GM10266 (cell line): Measurements from ENCODE around the gene SUN5.

ENCODE experiments used
- DNase-seq: peaks from one replicate; pipeline ENCODE4 v3.0.0; 2012; ENCODE audit errors: extremely low spot score
- TF ChIP-seq, protein P1 (sequence below): IDR thresholded peaks from 2 replicates; pipeline ENCODE4 v1.5.1; 2012; ENCODE audit warnings: mild to moderate bottlenecking, low read depth; ENCODE audit not compliant: control insufficient read depth, insufficient read depth; ENCODE audit errors: missing control alignments

Gene SUN5

DNA sequence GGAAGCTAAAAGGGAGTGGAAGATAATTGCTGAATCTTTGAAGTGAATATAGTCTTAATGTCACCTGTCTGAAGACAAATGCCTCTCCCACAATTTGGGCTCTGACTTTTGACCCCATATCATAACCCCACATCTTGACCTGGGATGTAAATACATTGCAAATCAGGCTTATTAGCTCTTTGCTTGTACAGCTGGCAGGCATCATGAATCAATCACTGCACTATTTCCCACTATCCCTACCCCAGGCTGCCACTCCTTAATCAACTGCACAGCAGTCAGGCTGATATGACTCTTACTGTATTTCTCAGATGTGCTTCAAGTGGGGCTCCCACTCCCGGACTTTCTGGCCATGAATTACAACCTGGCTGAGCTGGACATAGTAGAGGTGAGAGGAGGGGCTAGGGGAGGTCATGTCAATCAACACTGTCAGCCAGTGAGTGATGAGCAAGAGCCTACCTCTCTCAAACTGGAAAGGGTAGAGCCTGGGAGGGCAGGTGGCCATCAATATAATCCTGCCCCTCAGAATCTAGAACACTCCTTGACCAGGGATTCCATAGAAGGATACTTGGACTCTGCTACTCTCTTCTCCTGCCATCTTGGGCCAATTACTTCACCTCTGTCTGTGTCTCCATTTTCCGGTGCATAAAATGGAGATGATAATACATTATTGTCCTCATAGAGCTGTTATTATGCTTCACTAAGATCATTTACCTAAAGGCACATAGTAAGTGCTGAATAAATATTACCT, 38.9 kb upstream of the SUN5 start:
- TF ChIP-seq, protein P1, sequence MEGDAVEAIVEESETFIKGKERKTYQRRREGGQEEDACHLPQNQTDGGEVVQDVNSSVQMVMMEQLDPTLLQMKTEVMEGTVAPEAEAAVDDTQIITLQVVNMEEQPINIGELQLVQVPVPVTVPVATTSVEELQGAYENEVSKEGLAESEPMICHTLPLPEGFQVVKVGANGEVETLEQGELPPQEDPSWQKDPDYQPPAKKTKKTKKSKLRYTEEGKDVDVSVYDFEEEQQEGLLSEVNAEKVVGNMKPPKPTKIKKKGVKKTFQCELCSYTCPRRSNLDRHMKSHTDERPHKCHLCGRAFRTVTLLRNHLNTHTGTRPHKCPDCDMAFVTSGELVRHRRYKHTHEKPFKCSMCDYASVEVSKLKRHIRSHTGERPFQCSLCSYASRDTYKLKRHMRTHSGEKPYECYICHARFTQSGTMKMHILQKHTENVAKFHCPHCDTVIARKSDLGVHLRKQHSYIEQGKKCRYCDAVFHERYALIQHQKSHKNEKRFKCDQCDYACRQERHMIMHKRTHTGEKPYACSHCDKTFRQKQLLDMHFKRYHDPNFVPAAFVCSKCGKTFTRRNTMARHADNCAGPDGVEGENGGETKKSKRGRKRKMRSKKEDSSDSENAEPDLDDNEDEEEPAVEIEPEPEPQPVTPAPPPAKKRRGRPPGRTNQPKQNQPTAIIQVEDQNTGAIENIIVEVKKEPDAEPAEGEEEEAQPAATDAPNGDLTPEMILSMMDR, result no peak
- no peak for DNase-seq

DNA sequence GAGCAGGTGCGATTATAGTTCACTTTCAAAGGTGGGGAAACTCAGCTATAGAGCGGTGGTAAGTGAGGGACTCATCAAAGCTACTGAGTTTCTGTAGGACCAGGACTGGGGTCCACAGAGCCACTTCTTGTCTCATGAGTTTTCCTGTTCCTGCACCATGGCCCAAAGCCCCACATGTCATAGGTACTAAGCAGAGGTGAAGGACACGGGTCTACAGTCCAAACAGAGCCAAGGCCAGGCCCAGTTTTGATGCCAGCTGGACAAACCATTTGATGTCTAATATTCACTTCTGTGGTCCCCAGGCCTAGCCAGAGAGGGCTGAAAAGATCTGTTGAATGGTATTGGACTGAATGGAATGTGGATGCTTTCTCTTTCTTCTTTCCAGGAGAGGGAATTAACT, 38.2 kb upstream of the SUN5 start:
- TF ChIP-seq, protein P1, result no peak
- no peak for DNase-seq

DNA sequence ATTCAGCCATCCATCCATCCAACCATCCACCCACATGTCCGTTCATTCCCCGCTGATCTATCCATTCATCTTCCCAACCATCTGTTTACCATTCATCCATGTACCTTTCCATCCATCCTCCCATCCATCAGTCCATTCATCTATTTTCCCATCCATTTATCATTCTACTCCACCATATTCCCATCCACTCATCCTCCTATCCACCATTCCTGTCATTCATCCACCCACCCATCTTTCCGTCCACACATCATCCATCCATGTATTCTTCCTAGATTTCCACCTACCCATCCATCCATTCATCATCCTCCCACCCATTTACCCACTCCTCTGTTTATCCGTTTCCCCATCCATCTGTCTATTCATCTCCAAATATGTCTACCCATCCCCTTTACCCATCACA, 34.0 kb upstream of the SUN5 start:
- TF ChIP-seq, protein P1, result no peak
- no peak for DNase-seq

DNA sequence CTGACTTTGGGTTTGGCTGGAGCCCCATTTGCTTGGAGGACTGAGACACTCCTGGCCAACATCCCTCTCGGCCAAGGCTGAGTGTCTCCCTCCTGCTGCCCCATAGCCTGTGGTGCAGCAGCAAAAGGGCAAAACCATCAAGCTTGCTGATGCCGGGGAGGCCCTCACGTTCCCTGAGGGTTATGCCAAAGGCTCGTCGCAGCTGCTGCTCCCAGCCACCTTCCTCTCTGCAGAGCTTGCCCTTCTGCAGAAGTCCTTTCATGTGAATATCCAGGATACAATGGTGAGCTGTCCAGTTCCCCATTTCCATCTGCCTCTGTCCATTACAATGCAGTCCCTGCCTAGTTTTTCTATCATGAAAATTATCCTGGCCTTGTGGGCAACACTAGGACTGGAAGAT, 33.2 kb upstream of the SUN5 start:
- DNase-seq, result no peak
- TF ChIP-seq, protein P1, result no peak

DNA sequence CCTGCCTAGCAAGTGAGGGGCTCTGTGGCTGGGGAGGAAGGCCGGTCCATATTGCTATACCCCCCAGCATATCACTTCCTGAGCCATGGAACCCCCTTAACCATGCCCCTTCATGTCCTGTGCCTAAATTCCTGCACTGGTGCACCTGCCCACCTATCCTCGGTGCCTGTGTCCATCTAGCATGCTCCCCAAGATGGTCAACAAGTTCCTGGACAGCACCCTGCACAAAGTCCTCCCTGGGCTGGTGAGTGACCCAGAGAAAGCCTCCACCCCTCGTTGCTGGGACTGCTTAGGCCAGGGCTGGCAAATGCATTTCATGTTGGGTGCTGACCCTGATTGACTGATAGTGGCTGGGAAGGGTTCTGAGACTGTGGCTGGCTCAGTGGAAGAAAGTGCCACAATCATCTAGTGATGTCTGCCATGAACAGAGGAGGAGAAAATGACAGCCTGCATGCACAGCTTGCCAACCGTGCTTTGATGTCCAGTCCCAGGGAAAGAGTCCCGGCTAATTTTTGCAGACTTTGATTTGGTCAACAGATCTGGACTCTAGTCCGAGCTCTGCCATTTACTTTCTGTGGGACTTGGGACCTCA, 30.8 kb upstream of the SUN5 start:
- DNase-seq, result no peak
- TF ChIP-seq, protein P1, result no peak

DNA sequence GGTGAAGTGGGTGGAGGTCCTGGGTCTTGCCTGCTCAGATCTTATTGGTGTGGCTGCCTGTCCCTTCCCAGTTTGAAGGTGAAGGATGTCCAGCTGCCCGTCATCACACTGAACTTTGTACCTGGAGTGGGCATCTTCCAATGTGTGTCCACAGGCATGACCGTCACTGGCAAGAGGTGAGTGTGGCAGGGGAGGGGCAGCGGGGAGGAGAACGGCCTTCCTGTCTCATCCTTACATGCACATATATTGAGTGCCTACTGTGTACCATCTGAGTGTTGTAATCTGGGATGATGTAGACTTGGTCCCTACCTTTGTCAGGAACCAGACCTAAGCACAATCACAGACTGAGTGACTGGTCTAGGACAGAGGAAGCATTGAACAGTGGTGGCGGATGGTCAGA, 29.9 kb upstream of the SUN5 start:
- no peak for DNase-seq
- TF ChIP-seq, protein P1, result no peak

DNA sequence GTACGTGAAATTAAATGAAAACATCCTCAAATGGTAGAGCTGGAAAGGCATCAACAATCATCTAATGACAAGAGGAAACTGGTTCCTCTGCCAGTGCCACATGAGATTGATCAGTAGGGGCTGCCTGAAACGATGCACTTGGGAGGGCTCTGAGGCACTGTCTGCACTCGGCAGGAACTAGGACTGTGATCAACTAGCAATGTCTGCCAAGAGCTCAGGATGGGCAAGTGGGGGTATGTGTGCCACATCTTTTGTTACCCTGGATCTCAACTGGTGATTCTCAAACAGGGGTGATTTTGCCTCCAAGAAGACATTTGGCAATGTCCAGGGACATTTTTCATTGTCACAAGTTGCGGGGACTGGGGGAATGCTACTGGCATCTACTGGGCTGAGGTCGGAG, 29.1 kb upstream of the SUN5 start:
- no peak for DNase-seq

More for the DNA sequence above, 29.1 kb upstream of the SUN5 start:
- TF ChIP-seq, protein P1, result no peak
